Measurements from ENCODE around the gene ZNF529.

The ZNF529 gene

DNA sequence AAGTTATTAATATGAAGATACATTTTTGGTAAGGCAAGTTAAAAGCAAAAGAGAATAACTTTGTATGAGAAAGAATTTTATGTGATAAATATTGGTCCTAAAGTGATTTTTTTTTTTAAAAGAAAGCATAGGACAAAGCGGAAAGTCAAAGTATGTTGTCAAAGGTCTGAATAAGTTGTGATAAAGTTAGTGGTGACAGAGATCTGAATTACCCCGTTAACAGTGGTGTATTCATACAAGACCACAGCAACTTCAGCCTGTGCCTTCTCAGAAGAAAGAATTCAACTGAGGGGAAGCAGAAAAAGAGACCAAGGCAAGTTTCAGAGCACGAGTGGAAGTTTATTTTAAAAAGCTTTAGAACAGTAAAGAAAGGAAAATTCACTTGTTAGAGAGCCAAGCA, 64.8 kb downstream of the ZNF529 start:
- DNase-seq (ENCODE audit: low read depth), result no peak

DNA sequence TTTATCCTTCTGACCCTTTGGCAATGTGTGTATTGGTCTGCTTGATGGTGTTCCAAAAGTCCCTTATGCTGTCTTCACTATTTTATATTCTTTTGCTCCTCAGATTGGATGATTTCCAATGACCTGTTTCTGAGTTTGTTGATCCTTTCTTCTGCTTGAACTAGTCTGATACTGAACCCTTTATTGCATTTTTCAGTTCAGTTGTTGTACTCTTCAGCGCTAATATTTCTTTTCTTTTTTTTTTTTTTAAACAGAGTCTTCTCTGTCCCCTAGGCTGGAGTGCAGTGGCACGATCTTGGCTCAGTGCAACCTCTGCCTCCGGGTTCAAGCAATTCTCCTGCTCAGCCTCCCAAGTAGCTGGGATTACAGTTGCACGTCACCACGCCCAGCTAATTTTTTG, 71.1 kb downstream of the ZNF529 start:
- DNase-seq (ENCODE audit: low read depth), result no peak

DNA sequence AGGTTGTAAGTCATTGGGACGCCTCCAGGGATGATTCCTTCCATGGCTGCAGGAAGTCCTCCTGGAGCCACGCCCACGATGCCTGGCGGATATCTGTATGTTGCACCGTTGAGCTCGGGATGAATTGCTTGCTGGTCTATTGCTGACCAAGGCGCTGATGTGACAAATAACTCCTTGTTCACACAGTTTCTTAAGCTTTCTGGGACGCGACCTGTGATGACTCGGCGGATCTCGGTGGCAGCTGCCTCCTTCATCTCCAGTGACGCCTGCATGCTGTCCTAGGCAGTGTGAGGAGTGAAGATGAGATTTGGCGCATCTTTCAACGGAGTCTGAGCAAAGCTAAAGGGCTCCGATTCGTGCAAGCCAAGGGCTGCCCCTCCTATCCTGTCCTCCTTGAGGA, 76.1 kb downstream of the ZNF529 start:
- no peak for DNase-seq (ENCODE audit: low read depth)

Measured in stimulated activated CD8-positive, alpha-beta memory T cell treated with anti-CD3 and anti-CD28 coated beads, Interleukin-7, amount 100 ng/mL, for 24 hours (primary cell).